ENCODE results near the gene SEC22B.
"Not testable (repeated sequence)": the region's sequence is repeated elsewhere in the genome, so short reads cannot be mapped to it uniquely, and the experiment has no call there.

DNA sequence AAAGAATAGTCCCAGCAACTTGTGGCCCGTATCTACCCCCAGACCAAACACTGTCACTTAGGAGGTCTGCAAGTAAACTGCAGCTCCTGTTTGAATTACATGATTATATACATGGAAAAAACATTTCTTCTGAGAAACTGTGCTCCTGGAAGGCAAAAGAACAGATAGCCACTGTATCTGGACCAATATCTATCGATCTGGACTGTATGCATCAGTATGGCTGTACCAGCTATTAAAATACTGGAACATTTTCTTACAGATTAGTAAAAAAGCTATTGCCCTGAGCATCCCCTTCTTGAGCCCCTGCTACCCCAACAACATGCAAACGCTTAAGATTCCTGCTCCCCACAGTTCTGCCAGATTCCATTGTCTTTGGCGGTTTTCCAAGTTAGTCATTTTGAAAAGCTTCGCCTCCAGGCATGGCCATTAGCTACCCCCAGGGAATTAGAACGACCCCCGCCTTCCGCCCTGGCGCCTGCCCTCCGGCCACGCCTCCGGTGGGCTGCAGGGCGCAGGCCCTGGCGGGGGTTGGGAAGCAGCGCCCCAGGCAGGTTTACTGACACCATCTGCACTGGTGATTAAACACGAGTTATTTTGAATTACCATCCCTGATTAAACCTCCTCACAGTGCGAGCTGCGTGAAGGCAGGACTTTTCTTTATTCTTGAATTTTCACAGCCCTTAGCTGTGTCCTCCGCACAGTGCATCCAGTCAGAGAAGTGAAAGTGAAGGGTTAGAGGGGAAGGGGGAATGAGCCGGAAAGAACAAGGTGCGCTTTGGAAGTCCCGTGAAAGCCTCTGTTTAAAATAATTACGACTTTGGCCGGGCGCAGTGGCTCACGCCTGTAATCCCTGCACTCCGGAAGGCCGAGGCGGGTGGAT is 3.7 kb upstream of the SEC22B start:
- TF ChIP-seq CTCF (IDR thresholded peaks at IDR 0.05); ZFX (IDR thresholded peaks at IDR 0.05; ENCODE audit: borderline replicate concordance): not testable (repeated sequence)

All from 22Rv1 (cell line).